Neural crest cell (in vitro differentiated cells): ENCODE data around the gene USP7. TPM values are rescaled to one million over a fixed set of nuclear protein-coding genes. Genes with fewer than 3 reads are reported as not detected.

Source experiments
- DNase-seq: peaks from one replicate; pipeline ENCODE4 v3.0.0; 2021; ENCODE audit warnings: low read depth, mixed read lengths, low spot score
- H3K27ac Mint-ChIP-seq: one replicate; pipeline ENCODE4 v1.8.0; 2021; ENCODE audit warnings: mild to moderate bottlenecking, mixed read lengths; ENCODE audit not compliant: unreplicated experiment
- H3K27me3 Mint-ChIP-seq: 2 replicates; pipeline ENCODE4 v1.8.0; 2021; ENCODE audit warnings: low read depth, mild to moderate bottlenecking, mixed read lengths
- H3K36me3 Mint-ChIP-seq: 2 replicates; pipeline ENCODE4 v1.8.0; 2021; ENCODE audit warnings: low read depth, mild to moderate bottlenecking, mixed read lengths
- H3K4me1 Mint-ChIP-seq: 2 replicates; pipeline ENCODE4 v1.8.0; 2021; ENCODE audit warnings: mixed read lengths
- H3K4me3 Mint-ChIP-seq: one replicate; pipeline ENCODE4 v1.8.0; 2021; ENCODE audit warnings: mild to moderate bottlenecking, mixed read lengths
- H3K9me3 Mint-ChIP-seq: 2 replicates; pipeline ENCODE4 v1.8.0; 2021; ENCODE audit warnings: mixed read lengths
- CTCF ChIP-seq: fragments of 200-600 bp; sonication (generic); conservative IDR thresholded peaks from 2 replicates; pipeline ENCODE4 v1.5.0; 2021; ENCODE audit warnings: antibody characterized with exemption, mild to moderate bottlenecking
- total RNA-seq: library from RNA; stranded (reverse); gene quantifications from 2 replicates; pipeline ENCODE4 v1.2.1, GENCODE V29; 2021

Gene USP7
- total RNA-seq, 1 donor from 2014 or later = 162 TPM

- Mint-ChIP-seq H3K36me3 (no peaks in the 10 kb centered on the region), H3K4me3 (peak overlapping the region; percentile 88), H3K27ac (peak overlapping the region; percentile 89), H3K9me3 (no peaks in the 10 kb centered on the region), H3K4me1 (peaks cover 48% of the 10 kb centered on the region), H3K27me3 (peaks cover 8% of the 10 kb centered on the region)
- no peak for DNase-seq
- no peak for TF ChIP-seq CTCF
Measured at GRCh38 chr16:8869212-8869987, 94.3 kb downstream of the USP7 start.

- DNase-seq = peak; percentile 81
- peak within 1 kb of the TSS; percentile 98 for H3K4me3 Mint-ChIP-seq
- peaks cover 56% of the 10 kb centered on the region for H3K4me1 Mint-ChIP-seq
- no peak for TF ChIP-seq CTCF
- H3K9me3 Mint-ChIP-seq = no peaks in the 10 kb centered on the region
- H3K27ac Mint-ChIP-seq = peak within 1 kb of the TSS; percentile 96
- H3K36me3 Mint-ChIP-seq = no peaks in the 10 kb centered on the region
- peaks cover 12% of the 10 kb centered on the region for H3K27me3 Mint-ChIP-seq
Measured at GRCh38 chr16:8868416-8869211, 95.1 kb downstream of the USP7 start, which contains the start of gene CARHSP1. CARHSP1 (minus strand) TSS chr16:8869006; CDS start chr16:8859328, 9,678 bp downstream.

GRCh38 chr16:8867932-8868415 lies 95.7 kb downstream of the USP7 start:
- H3K4me3 Mint-ChIP-seq = peak overlapping the region; percentile 98
- H3K4me1 Mint-ChIP-seq = peaks cover 58% of the 10 kb centered on the region
- H3K27ac Mint-ChIP-seq = peak overlapping the region; percentile 96
- H3K27me3 Mint-ChIP-seq = peaks cover 12% of the 10 kb centered on the region
- no peaks in the 10 kb centered on the region for H3K9me3 Mint-ChIP-seq
- DNase-seq = no peak
- H3K36me3 Mint-ChIP-seq = no peaks in the 10 kb centered on the region
- TF ChIP-seq CTCF = no peak

GRCh38 chr16:8867216-8867931 lies 96.3 kb downstream of the USP7 start:
- TF ChIP-seq CTCF = no peak
- H3K27ac Mint-ChIP-seq = peak overlapping the region; percentile 96
- H3K4me3 Mint-ChIP-seq = peak overlapping the region; percentile 98
- peaks cover 12% of the 10 kb centered on the region for H3K27me3 Mint-ChIP-seq
- no peaks in the 10 kb centered on the region for H3K36me3 Mint-ChIP-seq
- peaks cover 60% of the 10 kb centered on the region for H3K4me1 Mint-ChIP-seq
- no peaks in the 10 kb centered on the region for H3K9me3 Mint-ChIP-seq
- DNase-seq = no peak

- Mint-ChIP-seq H3K27ac (peak overlapping the region; percentile 96), H3K27me3 (peaks cover 12% of the 10 kb centered on the region), H3K9me3 (no peaks in the 10 kb centered on the region), H3K4me3 (peak overlapping the region; percentile 98), H3K4me1 (peaks cover 65% of the 10 kb centered on the region), H3K36me3 (no peaks in the 10 kb centered on the region)
- no peak for DNase-seq
- no peak for TF ChIP-seq CTCF
Measured at GRCh38 chr16:8866884-8867215, 96.9 kb downstream of the USP7 start.
